NCI-H2107 treated with DMSO at 0.1 percent for 48 hours (cell line): ENCODE data around the gene NDST3.
"Not testable (repeated sequence)": the region's sequence is repeated elsewhere in the genome, so short reads cannot be mapped to it uniquely, and the experiment has no call there.

Source experiments
- DNase-seq: peaks from one replicate; lab custom pipeline; 2025; ENCODE audit not compliant: unreplicated experiment; lab: John Stamatoyannopoulos, UW

Gene NDST3

DNA sequence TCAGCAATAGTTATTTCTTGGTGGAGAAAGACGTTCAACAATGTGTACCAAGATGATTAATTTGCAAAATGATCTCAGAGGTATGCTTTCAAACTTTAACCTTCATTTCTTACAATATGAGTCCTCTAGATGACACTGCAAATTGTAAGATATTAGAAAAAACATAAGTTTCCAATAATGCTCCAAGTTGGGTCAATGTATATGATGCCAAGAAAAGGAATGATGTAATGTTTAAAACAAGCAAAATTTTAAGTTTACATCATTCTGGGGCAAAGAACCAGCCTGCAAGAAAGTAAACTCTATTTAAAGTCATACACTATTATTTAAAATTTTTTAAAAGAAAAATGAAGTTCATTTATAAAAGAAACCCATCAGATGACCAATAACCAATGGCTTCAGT, 262.4 kb downstream of the NDST3 start:
- no peak for DNase-seq

DNA sequence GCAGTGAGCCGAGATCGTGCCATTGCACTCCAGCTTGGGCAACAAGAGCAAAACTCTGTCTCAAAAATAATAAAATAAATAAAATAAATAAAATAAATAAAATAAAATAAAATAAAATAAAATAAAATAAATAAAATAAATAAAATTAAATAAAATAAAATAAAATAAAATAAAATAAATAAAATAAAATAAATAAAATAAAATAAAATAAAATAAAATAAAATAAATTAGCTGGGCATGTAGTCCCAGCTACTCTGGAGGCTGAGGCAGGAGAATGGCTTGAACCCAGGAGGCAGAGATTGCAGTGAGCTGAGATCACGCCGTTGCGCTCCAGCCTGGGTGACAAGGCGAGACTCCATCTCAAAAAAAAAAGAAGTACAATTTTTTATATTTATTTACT, 265.3 kb downstream of the NDST3 start:
- not testable (repeated sequence) for DNase-seq

DNA sequence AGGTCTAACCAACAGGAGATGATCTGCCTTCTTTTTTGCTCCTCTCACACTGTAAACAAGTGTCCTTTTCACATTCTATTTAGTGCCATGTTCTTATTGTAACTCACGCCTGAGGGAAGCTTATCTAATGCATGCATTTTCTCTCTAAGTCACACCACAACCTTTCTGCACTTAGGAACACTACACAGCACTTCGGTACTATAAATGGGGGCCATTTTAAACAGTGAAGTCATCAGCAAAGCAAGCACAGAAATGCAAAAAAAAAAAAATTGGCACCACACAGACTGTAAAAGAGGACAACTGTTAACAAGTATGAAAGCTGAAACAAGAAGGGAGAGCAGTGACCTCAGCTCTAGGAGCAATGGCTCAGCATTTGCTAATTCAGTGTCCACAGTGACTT, 273.4 kb downstream of the NDST3 start:
- DNase-seq, result no peak
